ES-I3 (cell line): ENCODE data around the gene CTSA.

ENCODE experiments used
- H3K36me3 ChIP-seq: 2 replicates; pipeline ENCODE4 v1.6.1; 2013; ENCODE audit warnings: mild to moderate bottlenecking, low read length, control low read depth, moderate library complexity; ENCODE audit not compliant: insufficient read depth
- H3K4me1 ChIP-seq: 2 replicates; pipeline ENCODE4 v1.6.1; 2013; ENCODE audit warnings: mild to moderate bottlenecking, control low read depth, low read length; ENCODE audit not compliant: insufficient read depth
- H3K9ac ChIP-seq: 2 replicates; pipeline ENCODE4 v1.6.1; 2013; ENCODE audit warnings: low read depth, mild to moderate bottlenecking, low read length, moderate library complexity
- H3K9me3 ChIP-seq: 2 replicates; pipeline ENCODE4 v1.6.1; 2013; ENCODE audit warnings: mild to moderate bottlenecking, low read length, moderate library complexity; ENCODE audit not compliant: control insufficient read depth, insufficient read depth

CTSA gene

GRCh38 chr20:45910670-45911485, 19.7 kb downstream of the CTSA start:
- Histone ChIP-seq H3K4me1 (no peaks in the 10 kb centered on the region; the same call in 1 of the 2 replicates), H3K9me3 (no peaks in the 10 kb centered on the region), H3K36me3 (peaks cover 3% of the 10 kb centered on the region), H3K9ac (peak overlapping the region; percentile 73)

- Histone ChIP-seq H3K9ac (peak within 1 kb of the TSS; percentile 73), H3K4me1 (no peaks in the 10 kb centered on the region; the same call in 1 of the 2 replicates), H3K36me3 (peaks cover 3% of the 10 kb centered on the region), H3K9me3 (no peaks in the 10 kb centered on the region)
These were observed 20.6 kb downstream of the CTSA start, which contains the start of gene PLTP for GRCh38 chr20:45911486-45912343. Gene PLTP, minus strand, starts transcription at chr20:45912155. Its CDS starts 703 bp downstream, at chr20:45911452.

GRCh38 chr20:45912344-45912682, 21.2 kb downstream of the CTSA start:
- H3K9ac ChIP-seq: peak overlapping the region; percentile 73; the same call in 1 of the 2 replicates
- no peaks in the 10 kb centered on the region; the same call in 1 of the 2 replicates for H3K4me1 ChIP-seq
- peaks cover 3% of the 10 kb centered on the region for H3K36me3 ChIP-seq
- H3K9me3 ChIP-seq: no peaks in the 10 kb centered on the region

GRCh38 chr20:45913116-45913515, 22.0 kb downstream of the CTSA start:
- peaks cover 3% of the 10 kb centered on the region for H3K36me3 ChIP-seq
- no peak overlapping the region for H3K9ac ChIP-seq
- H3K9me3 ChIP-seq: no peaks in the 10 kb centered on the region
- H3K4me1 ChIP-seq: no peaks in the 10 kb centered on the region; the same call in 1 of the 2 replicates

GRCh38 chr20:45917790-45918141, 26.6 kb downstream of the CTSA start:
- Histone ChIP-seq H3K4me1 (peaks cover 4% of the 10 kb centered on the region; the same call in 1 of the 2 replicates), H3K9ac (no peak overlapping the region), H3K9me3 (no peaks in the 10 kb centered on the region), H3K36me3 (no peaks in the 10 kb centered on the region)

- peaks cover 4% of the 10 kb centered on the region; the same call in 1 of the 2 replicates for H3K4me1 ChIP-seq
- no peak overlapping the region for H3K9ac ChIP-seq
- no peaks in the 10 kb centered on the region for H3K36me3 ChIP-seq
- H3K9me3 ChIP-seq: no peaks in the 10 kb centered on the region
These were observed 27.1 kb downstream of the CTSA start for GRCh38 chr20:45918182-45918737.

GRCh38 chr20:45918779-45919537, 27.8 kb downstream of the CTSA start:
- peaks cover 4% of the 10 kb centered on the region; the same call in 1 of the 2 replicates for H3K4me1 ChIP-seq
- H3K9ac ChIP-seq: no peak overlapping the region
- no peaks in the 10 kb centered on the region for H3K36me3 ChIP-seq
- no peaks in the 10 kb centered on the region for H3K9me3 ChIP-seq

- Histone ChIP-seq H3K9ac (no peak overlapping the region), H3K4me1 (peaks cover 4% of the 10 kb centered on the region; the same call in 1 of the 2 replicates), H3K9me3 (no peaks in the 10 kb centered on the region), H3K36me3 (no peaks in the 10 kb centered on the region)
These were observed 28.6 kb downstream of the CTSA start for GRCh38 chr20:45919542-45920399.

- Histone ChIP-seq H3K4me1 (peaks cover 4% of the 10 kb centered on the region; the same call in 1 of the 2 replicates), H3K9me3 (no peaks in the 10 kb centered on the region), H3K36me3 (no peaks in the 10 kb centered on the region), H3K9ac (no peak overlapping the region)
These were observed 29.6 kb downstream of the CTSA start for GRCh38 chr20:45920462-45921336.

GRCh38 chr20:45921337-45922189, 30.4 kb downstream of the CTSA start:
- Histone ChIP-seq H3K9me3 (no peaks in the 10 kb centered on the region), H3K4me1 (peaks cover 4% of the 10 kb centered on the region; the same call in 1 of the 2 replicates), H3K36me3 (no peaks in the 10 kb centered on the region), H3K9ac (no peak overlapping the region)

- Histone ChIP-seq H3K9ac (no peak overlapping the region), H3K4me1 (peaks cover 4% of the 10 kb centered on the region; the same call in 1 of the 2 replicates), H3K9me3 (no peaks in the 10 kb centered on the region), H3K36me3 (no peaks in the 10 kb centered on the region)
These were observed 33.5 kb downstream of the CTSA start for GRCh38 chr20:45924391-45925261.
